Activated naive CD4-positive, alpha-beta T cell treated with Interleukin-2 at 50 U/mL for 16 hours (primary cell): ENCODE measurements around the gene HSD17B4.
A peak's percentile ranks its signal among the peaks of the same experiment; 100 is the strongest.
"Not testable (repeated sequence)": the region's sequence is repeated elsewhere in the genome, so short reads cannot be mapped to it uniquely, and the experiment has no call there.

Experiments used
- DNase-seq: peaks from one replicate; pipeline ENCODE4 v3.0.0-alpha.2; 2020

HSD17B4 gene, protein sequence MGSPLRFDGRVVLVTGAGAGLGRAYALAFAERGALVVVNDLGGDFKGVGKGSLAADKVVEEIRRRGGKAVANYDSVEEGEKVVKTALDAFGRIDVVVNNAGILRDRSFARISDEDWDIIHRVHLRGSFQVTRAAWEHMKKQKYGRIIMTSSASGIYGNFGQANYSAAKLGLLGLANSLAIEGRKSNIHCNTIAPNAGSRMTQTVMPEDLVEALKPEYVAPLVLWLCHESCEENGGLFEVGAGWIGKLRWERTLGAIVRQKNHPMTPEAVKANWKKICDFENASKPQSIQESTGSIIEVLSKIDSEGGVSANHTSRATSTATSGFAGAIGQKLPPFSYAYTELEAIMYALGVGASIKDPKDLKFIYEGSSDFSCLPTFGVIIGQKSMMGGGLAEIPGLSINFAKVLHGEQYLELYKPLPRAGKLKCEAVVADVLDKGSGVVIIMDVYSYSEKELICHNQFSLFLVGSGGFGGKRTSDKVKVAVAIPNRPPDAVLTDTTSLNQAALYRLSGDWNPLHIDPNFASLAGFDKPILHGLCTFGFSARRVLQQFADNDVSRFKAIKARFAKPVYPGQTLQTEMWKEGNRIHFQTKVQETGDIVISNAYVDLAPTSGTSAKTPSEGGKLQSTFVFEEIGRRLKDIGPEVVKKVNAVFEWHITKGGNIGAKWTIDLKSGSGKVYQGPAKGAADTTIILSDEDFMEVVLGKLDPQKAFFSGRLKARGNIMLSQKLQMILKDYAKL

DNA sequence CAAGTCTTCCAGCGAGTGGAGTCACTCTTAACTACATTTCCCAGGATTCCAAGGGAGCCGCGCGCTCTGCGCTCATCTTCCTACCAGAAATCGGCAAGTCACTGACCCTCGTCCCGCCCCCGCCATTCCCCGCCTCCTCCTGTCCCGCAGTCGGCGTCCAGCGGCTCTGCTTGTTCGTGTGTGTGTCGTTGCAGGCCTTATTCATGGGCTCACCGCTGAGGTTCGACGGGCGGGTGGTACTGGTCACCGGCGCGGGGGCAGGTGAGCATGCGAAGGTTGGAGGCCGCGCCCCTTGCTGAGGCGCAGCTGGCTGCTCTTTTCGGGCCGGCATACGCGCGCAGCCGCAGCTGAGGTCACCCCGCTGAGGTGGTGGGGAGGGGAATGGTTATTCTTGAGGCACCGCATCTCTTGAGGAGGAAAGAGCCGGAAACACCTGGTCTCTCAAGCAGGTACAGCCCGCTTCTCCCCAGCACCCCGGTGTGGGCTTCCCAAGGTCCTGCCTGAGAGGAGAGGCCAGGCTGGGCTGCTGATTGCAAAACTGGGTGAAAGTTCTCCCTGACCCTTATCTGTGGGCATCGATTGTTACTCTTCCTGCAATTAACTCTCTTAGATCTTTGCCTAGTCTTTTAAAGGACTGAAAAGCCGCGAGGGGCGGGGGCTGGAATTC, at the start of gene HSD17B4:
TSS of gene HSD17B4 (plus strand) at position 125 of the 667 bp plus-strand sequence. CDS start at position 204, 79 bp downstream.
- DNase-seq, result peak; percentile 79

DNA sequence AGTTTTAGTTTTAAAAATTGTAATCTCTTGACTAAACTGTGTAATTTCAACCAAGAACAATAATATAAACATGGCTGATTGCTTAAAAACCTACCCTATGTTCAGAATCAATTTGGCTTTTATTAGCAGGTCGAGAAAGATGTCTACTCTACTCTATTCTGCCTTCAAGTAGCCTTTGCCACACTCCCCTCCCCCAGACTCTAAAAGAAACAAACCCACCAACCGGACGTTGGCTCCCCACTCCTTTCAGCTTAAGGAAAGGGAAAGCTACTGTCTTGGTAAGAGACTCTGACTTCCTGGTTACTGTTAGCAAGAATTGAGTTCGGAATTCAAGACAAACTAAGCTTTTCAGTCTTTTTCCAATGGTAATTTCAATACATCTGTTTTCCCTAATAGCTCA, 49.7 kb upstream of the HSD17B4 start:
- no peak for DNase-seq

DNA sequence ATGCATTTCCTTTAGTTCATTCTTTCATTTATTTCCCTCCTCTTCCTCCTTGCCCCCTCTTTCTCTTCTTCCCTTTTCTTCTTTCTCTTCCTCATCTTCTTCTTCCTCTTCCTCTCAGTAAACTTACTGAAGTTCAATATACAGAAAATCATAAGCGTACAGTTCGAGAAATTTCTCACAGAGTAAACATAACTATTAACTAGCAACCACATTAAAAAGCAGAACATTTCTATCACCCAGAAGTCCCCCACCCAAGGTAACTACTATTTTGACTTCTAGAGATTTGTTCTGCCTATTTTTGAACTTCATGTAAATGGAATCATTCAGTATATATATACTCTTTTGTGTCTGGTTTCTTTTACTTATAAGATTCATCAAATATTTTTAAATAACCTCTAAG, 48.3 kb upstream of the HSD17B4 start:
- DNase-seq, result no peak

DNA sequence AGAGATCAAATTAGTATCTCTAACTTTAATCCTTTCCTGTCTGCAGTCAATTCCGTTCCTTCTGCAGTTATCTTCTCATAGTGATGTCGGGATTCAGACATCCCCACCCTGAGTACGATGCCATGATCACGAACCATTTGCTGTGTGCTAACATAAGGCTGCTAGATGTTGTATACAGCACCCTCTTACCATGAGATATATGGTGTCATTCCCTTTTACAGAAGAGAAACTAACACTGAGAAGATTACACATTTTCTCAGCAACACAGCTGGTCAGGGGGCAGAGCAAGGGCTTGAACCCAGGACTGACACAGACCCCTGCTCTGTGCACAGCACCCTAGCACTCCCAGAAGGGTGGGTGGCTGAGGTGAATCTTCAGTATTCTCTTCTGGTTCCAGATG, 46.9 kb upstream of the HSD17B4 start:
- DNase-seq, result no peak

DNA sequence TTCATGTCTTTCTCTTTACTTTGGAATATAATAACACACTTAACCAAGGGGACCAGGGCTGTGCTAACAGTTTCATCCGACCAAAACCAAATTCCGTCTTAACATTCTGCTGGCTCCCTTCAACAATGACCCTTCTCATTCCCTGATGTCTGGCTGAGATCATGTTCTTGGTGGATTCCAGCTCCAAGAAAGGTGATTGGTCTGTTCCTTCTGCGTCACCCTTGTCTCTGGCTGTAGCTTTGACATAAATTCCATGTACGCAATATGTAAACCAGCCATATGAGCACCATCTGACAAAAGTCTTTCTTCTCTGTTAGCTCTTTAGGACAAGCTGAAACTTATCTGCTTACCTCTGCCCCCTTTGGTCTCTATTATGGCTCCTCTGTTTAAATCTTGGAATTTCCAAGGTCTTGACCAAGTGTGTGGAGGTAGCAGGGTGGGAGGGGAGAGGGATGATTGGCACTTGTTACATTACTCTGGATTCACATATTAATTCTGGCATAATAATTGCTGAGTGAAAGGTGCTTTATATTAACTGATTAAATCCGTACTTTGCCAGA, 45.7 kb upstream of the HSD17B4 start:
- DNase-seq, result no peak

DNA sequence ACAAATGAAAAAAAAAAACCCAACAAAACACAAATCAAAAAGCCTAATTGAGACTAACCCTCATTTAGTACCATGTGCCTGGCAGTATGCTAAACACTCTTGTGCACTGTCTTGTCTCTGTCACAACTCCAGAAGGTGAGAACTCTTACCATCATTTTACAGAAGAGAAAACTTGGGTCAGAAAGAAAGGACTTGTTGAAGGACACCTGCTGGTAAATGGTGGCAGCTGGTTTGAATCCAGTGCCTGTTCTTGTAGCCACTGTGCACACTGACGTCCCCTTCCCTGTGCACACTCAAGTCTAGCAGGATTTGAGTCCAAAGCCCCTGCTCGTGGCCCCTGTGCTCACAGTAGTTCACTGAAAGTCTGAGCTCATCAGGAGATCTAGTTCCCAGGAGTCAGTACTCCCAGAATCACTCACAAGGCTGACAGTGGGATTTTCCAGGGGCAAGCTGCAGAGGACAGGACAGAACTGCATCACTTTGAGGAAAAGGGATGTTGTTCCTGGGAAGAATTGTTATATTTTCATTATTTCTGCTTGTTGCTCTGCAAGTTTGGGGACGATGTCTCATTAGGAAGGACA, 43.0 kb upstream of the HSD17B4 start:
- DNase-seq, result no peak

DNA sequence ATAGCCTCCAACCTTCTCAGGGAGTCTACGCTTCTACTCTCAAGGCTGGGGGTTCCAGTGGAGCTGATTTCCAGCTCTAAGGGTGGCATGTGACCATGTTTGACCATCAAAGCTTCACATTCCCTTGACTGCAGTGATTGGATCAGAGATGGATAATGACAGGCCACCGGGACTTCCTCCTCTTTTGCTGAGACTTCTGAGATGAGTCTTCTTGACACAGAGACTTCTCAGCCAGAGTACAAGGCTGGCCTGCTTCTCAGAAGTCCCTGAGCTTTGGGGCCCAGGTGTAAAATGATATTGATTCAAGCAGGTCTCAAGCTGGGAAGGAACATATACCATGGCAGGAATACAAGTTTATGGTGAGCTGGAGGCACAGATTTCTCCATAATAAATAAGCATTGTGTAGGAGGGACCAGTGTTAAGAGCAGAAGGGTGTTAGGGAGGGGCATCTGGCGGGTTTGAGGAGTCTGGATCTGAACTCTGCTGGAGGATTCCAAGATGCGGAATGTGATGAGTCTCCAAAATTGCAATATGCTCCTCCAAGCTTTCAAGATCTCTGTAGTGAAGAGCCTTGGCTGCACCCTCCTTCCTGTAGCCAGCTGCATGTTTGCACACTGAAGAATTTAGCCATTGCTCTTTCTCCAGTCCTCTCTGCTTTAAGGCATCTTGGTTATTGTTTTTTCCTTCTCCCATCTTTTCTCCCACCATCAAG, 41.7 kb upstream of the HSD17B4 start:
- DNase-seq, result no peak

DNA sequence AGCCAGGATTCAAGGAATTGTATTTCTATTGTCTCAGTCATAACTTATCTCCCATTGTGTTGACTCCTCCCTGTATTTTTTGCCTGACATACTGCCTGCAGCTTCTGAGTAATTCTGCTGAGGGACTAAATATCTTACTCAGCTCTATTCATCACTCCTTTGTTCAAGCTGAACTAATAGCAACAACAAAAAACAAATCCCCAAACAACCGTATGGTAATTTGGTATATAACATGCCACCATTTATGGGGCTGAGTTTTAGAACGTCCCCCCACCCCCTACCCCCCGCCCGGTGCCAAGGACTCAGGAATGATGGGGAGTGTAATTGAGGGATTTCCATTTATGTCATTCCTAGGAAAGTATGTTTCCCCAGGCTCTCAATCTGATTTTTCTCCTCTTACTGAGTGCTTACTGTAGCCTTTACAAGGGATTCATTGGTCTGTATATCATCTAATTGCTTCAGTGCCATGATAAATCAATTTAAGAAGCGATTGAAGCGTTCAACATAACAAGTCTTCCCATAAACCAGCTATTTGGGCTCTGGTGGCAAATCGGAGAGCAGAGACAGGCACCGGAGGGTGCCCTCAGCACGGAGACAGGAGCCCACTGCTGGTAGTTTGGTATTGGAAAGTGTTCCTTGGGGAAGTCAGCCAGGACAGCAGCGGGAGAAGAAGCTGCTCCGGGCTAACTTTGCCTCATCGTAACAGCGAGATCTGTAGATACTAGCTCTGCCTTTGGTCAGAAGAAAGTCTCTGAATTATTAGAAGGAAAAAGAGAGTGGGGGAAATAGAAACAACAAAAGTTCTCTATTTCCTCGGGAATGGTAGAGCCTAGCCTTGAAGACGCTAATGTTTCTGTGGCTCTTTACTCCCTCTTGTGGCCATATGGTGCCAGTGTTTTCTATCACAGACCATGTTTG, 40.7 kb upstream of the HSD17B4 start:
- peak; percentile 44 for DNase-seq

DNA sequence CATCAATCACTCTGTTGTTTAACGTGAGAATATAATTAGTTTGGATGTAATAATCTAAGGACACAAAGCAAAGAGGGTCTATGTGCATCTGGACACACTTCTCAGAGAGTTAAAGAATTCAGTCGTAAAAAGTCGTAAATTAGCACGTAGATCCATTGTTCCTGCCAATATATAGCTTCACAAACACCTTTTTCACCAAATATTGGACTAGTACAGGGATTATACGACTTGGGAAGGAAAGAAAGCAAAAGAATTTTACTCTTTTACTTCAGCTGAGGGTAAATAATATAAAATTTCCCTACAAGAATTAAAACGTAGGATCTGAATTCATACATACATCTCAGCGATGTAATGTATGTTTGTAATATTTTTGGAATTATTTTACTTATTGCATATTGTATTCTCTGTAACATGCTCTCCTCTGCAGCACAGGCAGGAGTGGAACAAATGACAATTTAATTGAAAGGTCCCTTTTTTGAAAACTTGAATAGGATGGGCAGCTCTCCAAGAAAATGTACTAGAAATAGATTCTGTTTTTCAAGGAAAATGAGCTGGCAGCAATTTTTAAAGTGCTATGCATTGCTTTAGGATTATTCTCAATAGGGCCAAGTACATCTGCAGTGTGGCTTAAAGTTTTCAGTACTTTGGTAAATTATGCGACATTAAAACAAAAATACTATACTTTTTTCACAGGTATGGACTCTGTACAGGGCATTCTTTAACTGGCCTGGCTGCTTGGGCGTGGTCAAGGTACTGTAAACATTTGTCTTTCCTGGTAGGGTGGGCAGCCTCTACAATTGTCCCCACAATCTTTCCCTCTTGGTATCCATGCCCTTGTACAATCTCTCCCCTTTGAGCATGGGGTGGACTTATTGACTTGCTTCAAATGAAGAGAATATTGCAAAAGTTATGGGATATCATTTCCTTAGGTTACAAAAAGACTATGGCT, 39.7 kb upstream of the HSD17B4 start:
- DNase-seq, result no peak

DNA sequence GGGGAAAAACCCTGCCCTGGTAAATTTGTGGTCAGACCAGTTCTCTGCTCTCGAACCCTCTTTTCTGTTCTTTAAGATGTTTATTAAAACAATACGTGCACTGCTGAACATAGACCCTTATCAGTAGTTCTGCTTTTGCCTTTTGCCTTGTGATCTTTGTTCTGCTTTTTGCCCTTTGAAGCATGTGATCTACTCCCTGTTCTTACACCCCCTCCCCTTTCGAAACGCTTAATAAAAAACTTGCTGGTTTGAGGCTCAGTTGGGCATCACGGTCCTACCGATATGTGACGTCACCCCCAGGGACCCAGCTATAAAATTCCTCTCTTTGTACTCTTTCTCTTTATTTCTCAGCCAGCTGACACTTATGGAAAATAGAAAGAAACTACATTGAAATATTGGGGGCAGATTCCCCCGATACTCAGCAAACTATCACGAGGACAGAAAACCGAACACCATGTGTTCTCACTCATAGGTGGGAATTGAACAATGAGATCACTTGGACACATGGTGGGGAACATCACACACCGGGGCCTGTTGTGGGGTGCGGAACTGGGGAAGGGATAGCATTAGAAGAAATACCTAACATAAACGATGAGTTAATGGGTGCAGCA, 38.1 kb upstream of the HSD17B4 start:
- not testable (repeated sequence) for DNase-seq

DNA sequence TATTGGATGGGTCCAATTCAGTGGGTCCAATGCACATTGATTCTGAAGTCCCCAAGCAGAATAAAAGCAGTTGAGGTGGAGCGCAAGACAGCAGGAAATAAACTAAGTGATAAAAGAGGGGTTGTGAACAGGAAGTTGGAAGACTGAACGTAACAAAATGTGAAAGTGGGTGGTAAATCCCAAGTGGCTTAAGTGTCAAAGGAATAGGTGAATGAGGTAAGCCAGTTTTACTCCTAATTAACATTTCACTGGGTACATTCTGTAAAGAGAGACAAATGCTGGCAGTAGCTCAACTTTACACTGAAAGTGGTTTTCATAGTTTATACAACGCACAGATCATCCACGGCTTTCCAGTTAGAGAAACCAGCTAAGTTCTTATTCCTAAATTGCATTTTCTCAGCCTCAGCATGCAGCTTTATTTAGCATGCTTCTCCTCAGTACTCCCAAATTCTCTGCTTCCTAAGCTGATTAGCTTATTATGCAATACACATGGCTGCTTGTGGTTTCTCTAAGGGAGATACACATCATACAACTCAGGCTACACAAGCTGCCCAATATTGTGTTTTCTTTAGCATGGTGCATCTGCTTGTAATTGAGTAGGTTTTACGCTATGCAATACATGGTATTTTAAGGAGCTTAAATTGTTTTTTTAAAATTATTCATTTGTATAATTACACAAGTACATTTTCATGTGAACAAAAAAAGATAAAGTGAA, 34.2 kb upstream of the HSD17B4 start:
- DNase-seq, result no peak

DNA sequence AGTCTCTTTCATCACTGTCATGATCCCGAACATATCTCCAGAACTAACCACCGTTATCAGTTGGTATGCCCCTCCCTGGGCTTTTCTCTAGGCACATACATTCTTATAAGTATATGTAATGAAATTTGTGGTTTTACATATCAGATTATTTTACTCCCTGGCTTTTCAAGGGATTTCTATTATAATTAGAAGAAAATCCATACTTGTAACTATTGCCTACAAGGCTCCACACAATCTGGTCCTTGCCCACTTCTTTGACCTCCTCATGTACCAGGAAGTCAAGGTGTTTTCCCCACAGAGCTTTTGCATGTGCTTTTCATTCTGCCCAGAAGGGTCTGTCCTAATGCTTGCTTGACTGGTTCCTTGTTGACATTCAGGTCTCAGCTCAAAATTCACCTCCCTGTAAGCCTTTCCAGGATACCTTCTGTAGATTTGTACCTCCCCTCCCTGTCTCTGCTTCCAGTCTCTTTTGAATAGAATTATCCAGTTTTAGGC, 33.6 kb upstream of the HSD17B4 start:
- no peak for DNase-seq

DNA sequence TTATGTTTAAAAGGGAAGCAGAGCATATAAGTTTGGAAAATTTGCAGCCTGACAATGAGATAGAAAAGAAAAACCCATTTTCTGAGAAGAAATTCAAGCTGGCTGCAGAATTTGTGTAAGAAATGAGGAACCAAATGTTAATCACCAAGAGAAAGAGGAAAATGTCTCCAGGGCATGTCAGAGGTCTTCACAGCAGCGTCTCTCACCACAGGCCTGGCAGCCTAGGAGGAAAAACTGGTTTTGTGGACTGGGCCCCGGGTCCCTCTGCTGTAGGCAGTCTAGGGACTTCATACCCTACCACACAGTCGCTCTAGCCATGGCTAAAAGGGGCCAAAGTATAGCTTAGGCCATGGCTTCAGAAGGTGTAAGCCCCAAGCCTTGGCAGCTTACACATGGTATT, 32.1 kb upstream of the HSD17B4 start:
- DNase-seq, result no peak

DNA sequence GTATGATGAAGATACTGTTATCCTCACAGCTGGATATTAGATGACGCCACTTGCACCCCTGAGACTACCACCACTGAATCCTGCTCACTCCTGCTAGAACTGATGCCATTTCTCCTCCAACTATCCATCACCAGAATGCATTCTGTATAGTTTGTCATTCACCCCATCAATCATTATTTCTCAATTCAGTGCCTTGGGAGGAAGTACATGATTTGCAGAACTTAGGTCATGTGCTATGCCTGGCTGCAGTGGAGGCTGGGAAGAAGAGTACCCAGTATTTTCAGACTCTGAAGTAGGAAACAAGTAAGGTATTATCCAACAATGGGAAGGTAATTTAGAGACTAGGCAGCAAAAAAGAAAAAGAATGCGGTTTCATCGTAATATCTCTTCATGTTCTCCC, 26.2 kb upstream of the HSD17B4 start:
- DNase-seq, result no peak

DNA sequence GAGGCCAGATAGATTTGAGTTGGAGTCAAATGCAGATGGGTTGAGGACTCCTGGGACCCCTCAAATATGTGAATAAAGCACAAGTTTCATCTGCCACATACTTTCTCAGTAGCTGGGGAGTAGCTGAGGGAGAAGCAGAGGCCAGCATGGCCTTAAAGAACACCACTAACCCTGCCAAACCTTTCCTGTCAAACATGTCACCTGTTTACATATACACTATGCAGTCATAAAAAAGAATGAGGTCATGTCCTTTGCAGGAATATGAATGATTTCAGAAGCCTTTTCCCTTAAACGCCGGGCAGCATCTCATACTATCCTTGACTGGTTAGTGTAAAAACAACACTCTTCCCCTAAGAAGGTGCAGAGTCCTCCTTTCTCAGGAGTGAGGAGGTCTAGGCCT, 25.2 kb upstream of the HSD17B4 start:
- DNase-seq, result no peak

DNA sequence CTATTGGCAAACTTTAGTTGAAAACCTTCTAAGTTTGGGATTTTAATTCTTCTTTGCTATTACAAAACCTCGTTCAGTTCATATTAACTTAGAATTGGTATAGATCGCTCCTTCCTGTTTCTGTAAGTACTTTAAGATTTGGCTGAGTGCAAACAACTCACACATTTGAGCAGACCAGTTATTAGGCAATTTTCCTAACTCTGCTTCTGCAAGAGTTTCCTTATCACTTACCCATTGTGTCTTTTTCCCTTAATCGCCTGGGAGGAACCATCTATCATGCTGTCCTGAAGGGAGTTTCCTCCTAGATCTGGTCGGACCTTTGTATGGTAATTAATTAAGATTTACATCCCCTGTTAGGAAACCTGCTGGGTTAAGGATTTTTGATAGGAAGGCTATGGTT, 24.7 kb upstream of the HSD17B4 start:
- DNase-seq, result not testable (repeated sequence)

DNA sequence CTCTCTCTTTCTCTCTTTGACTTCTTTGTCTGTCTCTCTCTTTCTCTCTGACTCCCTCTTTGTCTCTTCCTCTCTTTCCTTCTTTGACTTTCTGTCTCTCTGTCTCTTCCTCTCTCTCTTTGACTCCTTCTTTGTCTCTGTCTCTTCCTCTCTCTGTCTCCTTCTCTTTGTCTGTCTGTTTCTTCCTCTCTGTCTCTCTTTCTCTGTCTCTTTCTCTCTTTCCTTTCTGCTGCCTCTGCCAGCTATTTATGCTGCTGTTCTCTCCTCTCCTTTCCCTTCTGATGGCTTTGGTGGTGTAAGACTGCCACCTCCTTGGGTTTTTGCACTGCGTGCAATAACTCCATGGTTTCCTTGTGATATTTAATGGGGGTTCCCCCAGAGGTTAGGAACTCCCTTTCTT, 24.1 kb upstream of the HSD17B4 start:
- not testable (repeated sequence) for DNase-seq

DNA sequence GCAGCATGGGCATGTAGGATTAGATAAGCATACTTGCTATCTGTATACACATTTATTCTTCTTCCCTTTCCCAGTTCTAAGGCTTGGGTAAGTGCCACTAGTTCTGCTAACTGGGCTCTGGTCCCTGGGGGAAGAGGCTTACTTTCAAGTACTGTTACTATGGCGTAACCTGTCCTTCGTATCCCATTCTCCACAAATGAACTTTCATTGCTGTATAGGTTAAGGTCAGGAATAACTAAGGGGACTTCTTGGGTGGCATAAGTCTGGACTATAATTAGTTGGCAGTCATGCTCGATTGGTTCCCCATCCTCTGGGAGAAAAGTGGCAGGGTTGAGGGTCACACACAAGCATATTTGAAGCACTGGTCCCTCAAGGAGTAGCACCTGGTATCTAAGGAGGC, 23.7 kb upstream of the HSD17B4 start:
- not testable (repeated sequence) for DNase-seq
